Ishikawa (cell line): ENCODE results near the gene CNTNAP5.

ENCODE experiments used
- CEBPB ChIP-seq: IDR thresholded peaks from 2 replicates; pipeline ENCODE4 v1.6.1; 2012
- CREB1 ChIP-seq: IDR thresholded peaks from 2 replicates; pipeline ENCODE4 v1.6.1; 2012; ENCODE audit warnings: low read depth
- EGR1 ChIP-seq: IDR thresholded peaks from 2 replicates; pipeline ENCODE4 v1.6.1; 2012
- EP300 ChIP-seq: IDR thresholded peaks from 2 replicates; pipeline ENCODE4 v1.6.1; 2012; ENCODE audit warnings: borderline replicate concordance
- FOXM1 ChIP-seq: IDR thresholded peaks from 2 replicates; pipeline ENCODE4 v1.6.1; 2012; ENCODE audit warnings: low read depth, borderline replicate concordance
- NFIC ChIP-seq: IDR thresholded peaks from 2 replicates; pipeline ENCODE4 v1.6.1; 2012
- RAD21 ChIP-seq: IDR thresholded peaks from 2 replicates; pipeline ENCODE4 v1.6.1; 2012; ENCODE audit warnings: low read depth
- REST ChIP-seq: IDR thresholded peaks from 2 replicates; pipeline ENCODE4 v1.6.1; 2012; ENCODE audit warnings: low read depth, mild to moderate bottlenecking
- TAF1 ChIP-seq: IDR thresholded peaks from 2 replicates; pipeline ENCODE4 v1.6.1; 2012; ENCODE audit warnings: low read depth, mild to moderate bottlenecking
- TCF12 ChIP-seq: IDR thresholded peaks from 2 replicates; pipeline ENCODE4 v1.6.1; 2012; ENCODE audit warnings: low read depth
- TEAD4 ChIP-seq: IDR thresholded peaks from 2 replicates; pipeline ENCODE4 v1.6.1; 2012
- YY1 ChIP-seq: IDR thresholded peaks from 2 replicates; pipeline ENCODE4 v1.6.1; 2012; ENCODE audit warnings: low read depth
- ZBTB7A ChIP-seq: IDR thresholded peaks from 2 replicates; pipeline ENCODE4 v1.6.1; 2012; ENCODE audit warnings: low read depth
- TF ChIP-seq, protein P1 (sequence below): IDR thresholded peaks from 2 replicates; pipeline ENCODE4 v1.6.1; 2012
- TF ChIP-seq, protein P2 (sequence below): IDR thresholded peaks from 2 replicates; pipeline ENCODE4 v1.6.1; 2012

Gene CNTNAP5

GRCh38 chr2:124570872-124571271 lies 545.8 kb downstream of the CNTNAP5 start:
- TF ChIP-seq TCF12 (no peak), TEAD4 (no peak), EGR1 (no peak), FOXM1 (no peak), ZBTB7A (no peak), REST (no peak), CREB1 (no peak), EP300 (no peak), YY1 (no peak), TAF1 (no peak), CEBPB (no peak), RAD21 (no peak), NFIC (no peak)
- TF ChIP-seq, protein P1, sequence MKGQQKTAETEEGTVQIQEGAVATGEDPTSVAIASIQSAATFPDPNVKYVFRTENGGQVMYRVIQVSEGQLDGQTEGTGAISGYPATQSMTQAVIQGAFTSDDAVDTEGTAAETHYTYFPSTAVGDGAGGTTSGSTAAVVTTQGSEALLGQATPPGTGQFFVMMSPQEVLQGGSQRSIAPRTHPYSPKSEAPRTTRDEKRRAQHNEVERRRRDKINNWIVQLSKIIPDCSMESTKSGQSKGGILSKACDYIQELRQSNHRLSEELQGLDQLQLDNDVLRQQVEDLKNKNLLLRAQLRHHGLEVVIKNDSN = no peak
- TF ChIP-seq, protein P2, sequence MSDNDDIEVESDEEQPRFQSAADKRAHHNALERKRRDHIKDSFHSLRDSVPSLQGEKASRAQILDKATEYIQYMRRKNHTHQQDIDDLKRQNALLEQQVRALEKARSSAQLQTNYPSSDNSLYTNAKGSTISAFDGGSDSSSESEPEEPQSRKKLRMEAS = no peak

DNA sequence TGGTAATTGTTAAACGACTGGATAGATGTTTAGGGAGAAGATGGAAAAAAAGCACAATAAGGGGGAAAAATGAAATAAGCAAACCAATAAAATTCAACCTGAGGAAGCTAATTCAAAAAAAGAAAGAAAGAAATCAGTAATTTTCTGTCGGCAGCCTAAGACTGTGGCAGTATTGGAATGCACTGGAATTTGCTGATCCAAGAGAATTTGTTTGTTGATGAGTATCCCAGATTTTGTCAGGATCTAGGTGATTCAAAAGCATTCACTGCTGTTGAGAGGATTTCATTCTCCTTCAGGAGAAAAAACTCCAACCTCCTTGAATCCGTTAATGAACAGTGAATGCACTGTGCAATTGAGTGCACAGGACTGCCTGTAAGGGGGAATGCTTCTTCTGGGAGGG lies 546.7 kb downstream of the CNTNAP5 start:
- no peak for TF ChIP-seq ZBTB7A
- TF ChIP-seq NFIC = no peak
- TF ChIP-seq, protein P1 = no peak
- no peak for TF ChIP-seq RAD21
- TF ChIP-seq EP300 = no peak

DNA sequence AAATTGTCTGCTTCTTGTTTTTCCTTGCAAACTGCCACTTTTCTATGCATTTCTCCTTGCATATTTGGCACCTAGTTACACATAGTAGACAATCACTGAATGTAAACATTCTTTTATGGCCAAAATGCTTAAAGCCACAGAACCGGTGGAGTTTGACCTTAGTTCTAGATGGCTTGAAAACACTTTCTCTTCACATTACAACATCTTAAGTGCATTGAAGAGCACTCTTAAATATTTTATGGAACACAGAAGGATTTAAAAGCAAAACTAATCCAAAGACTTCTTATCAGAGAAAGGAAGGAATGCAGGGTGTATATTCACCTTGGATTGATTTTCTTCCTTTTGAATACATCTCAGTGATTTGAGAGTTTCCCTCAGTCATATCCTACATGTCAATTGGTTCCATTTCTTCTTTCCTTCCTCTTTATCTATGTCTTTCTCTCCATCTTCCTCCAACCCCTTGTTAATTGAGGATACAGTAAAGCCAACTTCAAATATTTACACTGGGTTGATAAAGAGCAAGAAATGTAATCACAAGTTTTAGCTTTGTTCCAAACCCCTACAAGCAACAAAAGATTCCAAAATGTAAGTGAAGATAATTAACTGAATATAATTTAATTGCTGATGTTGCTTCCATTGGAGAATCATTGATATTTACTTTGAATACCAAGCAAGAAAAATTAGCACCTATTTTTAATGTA lies 548.0 kb downstream of the CNTNAP5 start:
- no peak for TF ChIP-seq YY1
- TF ChIP-seq TAF1 = no peak
- TF ChIP-seq, protein P2 = no peak
- TF ChIP-seq ZBTB7A = no peak
- no peak for TF ChIP-seq RAD21
- no peak for TF ChIP-seq CREB1
- no peak for TF ChIP-seq EP300
- no peak for TF ChIP-seq CEBPB
- no peak for TF ChIP-seq REST
- TF ChIP-seq, protein P1 = no peak
- TF ChIP-seq TEAD4 = no peak

GRCh38 chr2:124575497-124575896 lies 550.4 kb downstream of the CNTNAP5 start:
- no peak for TF ChIP-seq RAD21
- no peak for TF ChIP-seq TEAD4
- no peak for TF ChIP-seq FOXM1
- no peak for TF ChIP-seq EGR1
- TF ChIP-seq YY1 = no peak

DNA sequence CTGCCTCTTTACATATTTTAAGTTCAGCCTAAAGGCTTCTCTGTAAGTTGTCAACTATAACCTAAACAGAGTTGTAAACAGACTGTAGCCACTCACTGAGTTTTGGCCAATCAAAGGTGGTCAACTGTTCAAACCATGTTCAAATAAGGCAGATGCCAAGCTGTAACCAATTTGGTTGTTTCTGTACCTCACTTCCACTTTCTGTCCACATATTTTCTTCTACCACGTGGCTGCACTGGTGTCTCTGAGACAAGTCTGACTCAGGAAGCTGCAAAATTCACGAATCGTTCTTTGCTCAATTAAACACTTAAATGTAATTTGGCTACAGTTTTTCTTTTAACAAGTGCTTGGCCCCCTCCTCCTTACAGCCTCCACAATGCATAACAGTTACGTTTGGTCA lies 555.2 kb downstream of the CNTNAP5 start:
- TF ChIP-seq FOXM1 = no peak
- TF ChIP-seq TEAD4 = no peak
- TF ChIP-seq RAD21 = no peak
- no peak for TF ChIP-seq TCF12
- TF ChIP-seq YY1 = no peak
- no peak for TF ChIP-seq TAF1
- no peak for TF ChIP-seq CEBPB
- no peak for TF ChIP-seq ZBTB7A
- TF ChIP-seq EGR1 = no peak
- TF ChIP-seq, protein P1 = no peak
- no peak for TF ChIP-seq NFIC
- no peak for TF ChIP-seq CREB1
- no peak for TF ChIP-seq EP300
- TF ChIP-seq REST = no peak
- TF ChIP-seq, protein P2 = no peak
